NAMALWA (cell line): ENCODE measurements around the gene SRGAP2B.
"Not testable (repeated sequence)": the region's sequence is repeated elsewhere in the genome, so short reads cannot be mapped to it uniquely, and the experiment has no call there.

Experiments
- DNase-seq: peaks from one replicate; pipeline ENCODE4 v3.0.0-alpha.2; 2015; ENCODE audit warnings: low spot score

SRGAP2B gene

DNA sequence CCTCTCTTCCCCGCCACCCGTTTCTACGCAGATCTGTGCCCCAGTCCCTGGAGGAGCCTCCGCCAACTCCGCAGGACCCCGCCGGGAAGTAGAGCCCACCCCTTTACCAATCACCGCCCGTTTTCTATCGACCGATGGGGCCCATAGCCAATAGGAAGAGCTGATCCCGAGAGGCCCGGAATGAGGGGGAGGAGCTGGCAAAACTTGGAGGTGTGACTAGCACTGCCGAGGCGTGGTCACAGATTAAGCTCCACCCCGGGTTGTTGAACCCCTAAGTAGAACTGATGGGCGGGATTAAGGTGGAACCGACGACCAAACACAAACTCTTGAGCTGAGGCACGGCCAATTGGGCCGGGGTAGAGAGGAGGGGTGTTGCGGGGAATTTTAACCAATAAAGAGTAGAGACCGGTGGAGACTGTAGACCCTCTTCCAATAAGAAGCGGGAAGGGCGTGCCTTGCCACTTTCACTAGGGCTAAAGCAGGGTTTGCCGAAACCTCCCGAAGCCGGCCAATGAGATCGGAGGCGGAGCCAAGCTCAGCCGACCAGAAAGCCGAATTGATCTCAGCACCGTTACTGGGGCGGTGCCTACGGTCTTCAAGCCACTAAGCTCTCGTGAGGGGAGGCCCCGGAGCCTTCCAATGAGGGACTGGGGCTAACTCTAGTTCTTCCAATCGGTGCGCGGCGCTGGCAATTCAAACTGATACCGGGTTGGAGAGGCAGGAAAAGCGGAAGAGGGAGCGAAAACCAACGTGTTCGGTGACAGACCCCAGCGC lies at the start of gene SRGAP2B, which contains the start of gene FAM72D:
SRGAP2B (minus strand) TSS at position 45 of the 774 bp plus-strand sequence. CDS start 2,427 bp downstream, outside the sequence.
FAM72D (plus strand) TSS at position 691 of the 774 bp plus-strand sequence. CDS start 874 bp downstream, outside the sequence.
- DNase-seq = not testable (repeated sequence)

DNA sequence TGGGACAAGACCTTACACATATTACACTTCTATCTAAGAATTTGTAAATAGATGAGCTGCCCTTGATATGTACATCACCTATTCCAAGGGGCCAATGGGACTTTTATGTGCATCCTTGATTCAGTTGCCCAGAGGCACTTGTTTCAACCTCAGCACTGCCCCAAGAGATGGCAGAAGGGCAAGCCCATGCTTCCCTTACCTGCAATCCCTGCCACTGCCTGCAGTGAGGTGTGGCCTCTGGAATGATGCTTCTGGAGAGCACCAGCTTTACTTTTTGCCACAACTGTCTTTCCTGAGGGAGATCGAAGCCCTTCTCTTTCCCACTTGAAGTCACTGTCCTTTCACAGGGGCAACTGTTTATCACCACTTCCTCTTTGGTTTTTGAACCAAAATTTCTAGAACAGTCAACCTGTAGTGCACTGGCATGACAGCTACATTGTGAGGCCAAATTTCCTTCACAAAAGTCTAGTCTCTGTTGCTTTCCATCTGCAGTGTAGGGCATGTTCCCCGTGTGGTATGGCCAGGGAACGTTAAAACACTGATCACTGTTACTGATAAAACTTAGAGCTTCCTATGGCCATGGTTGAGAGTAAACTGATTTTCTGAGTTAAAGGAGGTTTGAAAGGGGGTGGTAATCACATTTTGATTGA lies 49.3 kb upstream of the SRGAP2B start:
- DNase-seq = not testable (repeated sequence)

DNA sequence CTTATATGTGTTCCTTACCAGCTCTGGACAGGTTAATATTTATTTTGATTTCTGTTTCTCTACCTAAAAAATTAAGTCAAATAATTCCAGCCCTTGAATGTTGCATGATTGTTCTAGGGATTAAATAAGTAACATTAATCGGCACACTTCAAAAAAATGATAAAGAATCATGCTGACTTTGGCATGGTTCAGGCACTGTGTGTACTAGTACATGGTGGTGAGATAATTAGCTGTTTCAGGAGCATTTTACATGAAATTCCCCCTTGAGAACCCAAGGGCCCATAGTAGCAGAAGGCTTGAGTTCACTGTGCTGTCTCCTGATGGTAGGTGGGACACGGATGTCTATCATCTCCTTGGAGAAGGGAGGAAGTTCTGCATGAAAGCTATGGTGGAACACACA lies 45.4 kb upstream of the SRGAP2B start:
- not testable (repeated sequence) for DNase-seq

DNA sequence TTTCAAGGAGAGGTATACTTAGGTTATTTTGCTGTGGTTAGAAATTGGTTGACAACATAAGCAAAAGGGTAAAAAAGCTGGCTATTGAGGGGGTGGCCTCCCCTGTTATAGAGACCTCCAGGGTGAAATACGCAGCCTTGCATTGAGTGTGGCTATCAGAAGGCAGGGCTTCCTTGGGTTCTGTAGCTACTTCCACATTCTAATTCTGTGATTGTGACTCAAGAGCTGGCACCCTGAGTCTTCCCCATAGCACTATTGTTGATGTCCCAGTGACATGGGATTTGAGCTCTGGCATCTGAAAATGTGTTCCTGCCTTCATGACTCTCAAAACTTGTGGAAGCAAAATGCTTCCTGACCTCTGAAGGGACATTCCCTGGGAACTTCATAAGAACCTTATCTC lies 39.3 kb upstream of the SRGAP2B start:
- not testable (repeated sequence) for DNase-seq

DNA sequence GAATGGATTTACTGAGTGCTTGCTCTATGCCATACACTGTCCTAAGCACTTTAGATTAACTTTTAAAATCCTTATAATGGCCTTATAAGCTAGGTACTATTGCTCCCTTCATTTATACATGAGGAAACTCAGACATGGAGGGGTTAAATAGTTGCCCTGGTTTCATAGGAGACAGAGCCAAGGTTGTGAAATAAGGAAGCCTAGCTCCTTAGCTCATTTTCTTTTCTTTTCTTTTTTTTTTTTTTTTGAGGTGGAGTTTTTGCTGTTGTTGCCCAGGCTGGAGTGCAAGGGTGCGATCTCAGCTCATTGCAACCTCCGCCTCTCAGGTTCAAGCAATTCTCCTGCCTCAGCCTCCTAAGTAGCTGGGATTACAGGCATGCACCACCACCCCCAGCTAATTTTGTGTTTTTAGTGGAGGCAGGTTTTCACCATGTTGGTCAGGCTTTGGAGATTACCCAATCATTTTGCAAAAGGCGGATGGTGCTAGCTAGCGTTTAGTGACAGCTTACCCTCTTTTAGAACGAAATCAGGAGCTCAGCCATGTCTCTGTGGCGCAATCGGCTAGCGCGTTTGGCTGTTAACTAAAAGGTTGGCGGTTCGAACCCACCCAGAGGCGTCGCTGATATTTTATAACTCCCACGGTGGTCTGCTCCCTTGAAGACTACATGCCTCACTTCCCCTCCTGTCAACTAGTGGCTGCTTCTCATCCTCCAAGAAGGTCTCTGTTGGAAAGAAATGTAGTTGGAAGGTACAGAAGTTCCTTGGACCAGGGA lies 33.8 kb upstream of the SRGAP2B start:
- not testable (repeated sequence) for DNase-seq

DNA sequence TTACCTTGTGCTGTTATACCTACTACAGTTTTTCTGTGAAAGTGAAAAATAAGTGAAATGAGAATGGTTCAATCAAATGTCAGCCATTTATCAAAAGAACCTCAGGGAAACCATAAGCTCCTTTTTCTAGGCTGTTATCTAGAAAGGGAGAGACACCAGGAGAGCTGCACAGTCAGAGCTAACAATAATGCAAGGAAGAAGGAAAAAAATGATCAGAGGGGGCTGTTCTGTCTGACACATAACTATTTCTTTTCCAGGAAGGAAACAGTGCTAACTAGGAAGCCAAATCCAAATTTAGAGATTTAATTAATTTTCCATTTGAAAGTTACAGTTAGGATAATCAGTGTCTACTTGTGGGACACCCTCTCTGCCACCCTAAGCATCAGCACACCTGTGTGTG lies 32.0 kb upstream of the SRGAP2B start:
- not testable (repeated sequence) for DNase-seq

DNA sequence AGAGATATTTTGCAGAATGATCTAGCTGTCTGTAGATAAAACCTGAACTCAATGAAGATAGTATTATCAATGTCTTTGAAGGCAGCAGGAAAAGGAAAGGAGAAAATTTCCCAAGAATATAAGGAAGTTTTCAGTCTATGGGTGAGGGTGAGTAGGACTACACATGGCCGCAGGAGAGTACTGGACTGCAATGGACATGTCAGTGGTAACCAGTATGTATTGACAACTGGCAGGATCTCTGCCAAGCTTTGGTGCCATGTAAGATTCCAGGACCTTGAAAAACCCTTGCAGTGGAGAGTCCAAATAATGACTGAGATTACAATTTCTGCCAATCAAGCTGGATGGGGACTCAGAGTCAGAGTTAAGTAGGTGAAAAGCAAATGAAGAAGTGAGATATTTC lies 30.0 kb upstream of the SRGAP2B start:
- not testable (repeated sequence) for DNase-seq

DNA sequence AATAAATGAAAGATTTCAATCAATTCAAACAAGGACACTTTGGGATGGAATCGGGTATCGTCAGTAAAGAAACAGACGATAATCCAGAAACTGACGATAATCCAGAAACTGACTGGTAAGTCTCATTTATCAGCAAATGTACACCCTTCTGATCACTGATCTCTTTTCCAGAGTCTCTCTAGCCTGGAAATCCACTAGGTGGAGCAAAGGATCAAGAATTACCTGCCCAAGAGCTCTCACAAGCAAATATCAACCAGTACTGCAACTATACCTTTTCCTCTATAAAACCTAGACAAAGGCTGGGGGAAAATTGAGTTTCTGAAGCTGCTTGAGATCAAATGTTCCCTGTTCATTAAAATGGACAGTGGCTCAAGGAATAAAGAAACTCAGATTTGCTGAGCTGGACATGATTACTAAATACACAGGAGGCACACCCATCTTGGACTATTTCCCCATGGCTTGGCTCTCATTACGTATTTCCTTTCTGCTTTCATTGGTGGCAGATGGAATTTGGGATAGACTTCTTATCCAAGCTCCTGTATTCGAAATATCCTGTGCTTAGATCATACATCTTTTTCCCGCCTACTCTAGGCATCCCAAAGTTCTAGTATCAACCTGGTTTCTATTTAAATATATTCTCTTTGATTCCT lies 29.0 kb upstream of the SRGAP2B start:
- DNase-seq = not testable (repeated sequence)

DNA sequence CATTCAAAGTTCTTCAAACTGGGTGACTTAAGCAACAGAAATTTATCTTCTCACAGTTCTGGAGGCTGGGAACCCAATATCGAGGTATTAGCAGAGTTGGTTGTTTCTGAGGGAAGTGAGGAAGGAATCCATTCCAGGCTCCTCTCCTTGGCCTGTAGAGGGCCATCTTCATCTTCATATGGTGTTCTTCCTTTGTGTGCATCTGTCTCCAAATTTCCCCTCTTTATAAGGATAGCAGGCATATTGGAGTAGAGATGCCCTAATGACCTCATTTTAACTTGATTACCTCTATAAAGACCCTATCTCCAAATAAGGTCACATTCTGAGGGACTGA lies 27.9 kb upstream of the SRGAP2B start:
- not testable (repeated sequence) for DNase-seq

DNA sequence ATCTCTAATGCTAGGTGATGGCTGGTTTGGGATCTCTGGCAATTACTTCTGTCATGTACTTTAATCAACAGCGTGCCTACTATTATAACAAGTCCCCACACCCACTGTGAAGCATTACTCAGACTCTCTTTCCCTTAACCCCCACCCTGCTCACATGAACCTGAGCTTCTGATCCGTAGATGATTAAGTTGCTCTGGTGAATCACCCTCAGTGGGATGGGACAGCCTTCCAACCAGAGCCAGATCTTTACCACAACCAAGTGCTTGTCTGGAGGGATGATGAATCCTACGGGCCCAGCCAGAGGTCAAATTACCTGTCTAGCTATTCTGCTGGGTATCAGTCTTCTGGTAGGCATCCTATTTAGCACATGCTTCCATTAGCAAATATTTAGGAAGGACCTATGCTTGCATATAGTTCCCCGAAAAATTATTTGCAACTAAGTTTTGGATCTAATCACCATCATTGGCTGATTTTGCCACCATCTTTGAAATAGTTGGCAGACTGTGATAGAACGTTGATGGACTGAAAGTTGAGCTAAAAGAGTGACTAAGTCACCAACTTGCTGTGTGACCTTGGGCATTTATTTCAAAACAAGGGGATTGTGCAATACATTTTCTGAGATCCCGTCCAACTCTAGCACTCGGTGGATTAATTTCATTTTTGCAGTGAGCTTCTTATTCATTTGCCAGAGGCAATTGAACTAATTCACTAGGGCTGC lies 27.4 kb upstream of the SRGAP2B start:
- not testable (repeated sequence) for DNase-seq

DNA sequence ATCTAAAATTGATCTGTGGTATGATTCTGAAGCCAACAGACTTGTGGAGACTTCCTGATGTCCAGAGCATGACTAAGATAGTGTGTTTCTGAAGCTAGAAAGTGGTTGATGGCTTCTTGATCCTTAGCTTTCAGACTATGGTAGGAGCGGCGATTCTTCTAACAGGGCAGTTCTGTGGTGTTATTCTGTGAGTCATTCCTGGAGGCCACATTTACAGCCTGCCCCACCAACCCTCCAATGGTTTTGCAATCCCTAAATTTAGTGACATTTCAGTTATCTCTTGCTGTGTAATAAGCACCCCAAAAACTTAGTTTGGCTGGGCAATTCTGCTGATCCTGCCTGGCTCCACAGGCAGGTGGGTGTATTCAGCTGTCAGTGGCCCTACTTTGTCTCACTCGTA lies 24.7 kb upstream of the SRGAP2B start:
- DNase-seq = not testable (repeated sequence)

DNA sequence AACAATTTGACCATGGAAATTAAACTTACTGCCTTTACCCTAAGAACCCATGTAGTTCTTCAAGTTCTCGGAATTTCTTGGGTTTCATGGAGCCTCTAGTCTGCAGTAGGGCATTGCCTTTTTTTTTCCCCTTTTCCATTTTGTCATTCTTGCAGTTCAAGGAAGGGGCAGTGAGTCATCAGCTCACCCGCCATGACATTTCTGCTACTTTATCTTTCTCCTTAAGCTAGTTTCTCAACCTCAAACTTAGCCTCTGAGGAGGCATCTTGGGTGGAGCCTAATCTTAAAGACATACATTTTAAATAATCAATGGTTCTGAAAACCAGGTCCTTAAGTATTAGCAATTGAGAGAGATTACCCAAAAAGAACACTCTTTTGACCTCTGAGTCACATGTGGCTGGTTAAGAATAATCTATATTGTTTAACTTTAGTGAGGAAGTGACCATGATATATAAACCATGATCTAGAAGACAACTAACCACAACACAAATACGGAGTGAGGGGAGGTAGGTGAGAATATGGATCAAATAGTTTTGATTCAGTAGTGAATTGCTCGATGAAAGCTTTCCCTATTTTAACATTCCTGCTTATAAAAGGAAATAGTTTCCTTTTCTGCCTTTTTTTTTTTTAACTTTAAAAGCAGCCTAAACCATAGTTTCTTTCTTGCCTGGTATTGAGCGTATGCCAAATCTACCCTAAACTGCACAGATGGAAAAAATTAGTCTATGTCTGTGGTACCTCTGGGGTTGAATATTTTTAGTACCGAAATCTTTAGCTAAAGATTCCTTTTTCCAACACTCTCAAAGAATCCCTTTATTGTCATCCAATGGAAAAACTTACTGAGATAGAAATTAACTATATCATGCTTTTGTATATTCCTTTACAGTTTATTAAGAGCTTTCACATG lies 20.7 kb upstream of the SRGAP2B start:
- DNase-seq = not testable (repeated sequence)

DNA sequence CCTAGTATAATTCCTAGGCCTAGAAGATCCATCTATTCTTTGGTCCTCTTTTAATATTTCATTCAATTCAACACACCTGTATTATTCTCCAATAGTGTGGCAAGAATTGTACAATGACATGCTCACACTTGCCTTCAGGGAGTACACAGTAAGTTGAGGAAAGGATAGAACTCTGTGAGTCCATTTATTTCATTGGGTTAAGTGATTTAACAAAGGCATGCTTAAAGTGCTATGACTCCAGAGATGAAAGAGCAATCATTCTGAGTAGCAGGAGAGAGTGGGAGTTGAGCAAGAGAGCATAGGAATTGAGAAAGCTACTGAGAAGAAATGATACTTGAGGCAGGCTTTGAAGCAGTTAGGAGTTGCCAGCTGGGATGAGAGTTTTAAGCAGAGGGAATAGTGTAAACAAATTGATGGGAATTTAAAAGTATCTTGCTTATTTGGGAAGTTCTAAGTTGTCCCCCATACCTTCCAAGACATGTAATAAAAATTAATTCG lies 19.5 kb upstream of the SRGAP2B start:
- not testable (repeated sequence) for DNase-seq

DNA sequence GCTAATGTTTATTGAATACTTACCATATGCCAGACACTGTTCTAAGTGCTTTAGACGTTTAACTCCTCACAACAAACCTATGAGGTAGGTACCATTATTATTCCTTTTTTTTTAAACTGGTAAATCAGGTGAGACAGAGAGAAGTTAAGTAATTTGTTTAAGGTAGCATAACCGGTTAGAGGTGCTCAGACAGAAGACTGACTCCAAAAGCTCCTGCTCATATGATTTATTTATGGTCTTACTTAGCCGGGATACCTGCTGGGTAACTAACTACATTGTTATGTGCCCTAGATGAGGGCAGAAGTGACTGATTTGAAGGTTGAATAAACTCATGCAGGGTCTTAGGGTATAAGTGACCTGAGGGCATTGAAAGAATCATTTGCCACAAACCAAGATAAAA lies 17.6 kb upstream of the SRGAP2B start:
- not testable (repeated sequence) for DNase-seq

DNA sequence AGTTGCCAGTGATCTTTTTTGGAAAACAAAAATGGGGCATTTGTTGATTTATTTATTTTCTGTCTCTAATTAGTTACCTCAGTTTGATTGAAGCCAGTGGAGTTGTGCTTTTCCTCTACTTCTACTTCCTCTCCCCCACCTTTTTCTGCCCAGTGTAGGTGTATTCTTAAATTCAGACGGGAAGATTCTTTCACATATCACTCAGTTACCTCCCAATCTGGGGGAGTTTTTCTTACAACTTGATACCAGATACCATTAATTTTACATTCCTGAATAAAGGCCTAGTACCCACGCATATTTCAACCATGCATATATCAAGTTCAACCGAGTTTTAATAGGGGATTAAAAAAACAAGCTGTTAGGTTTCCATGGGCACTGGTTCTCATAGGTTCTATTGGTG lies 16.5 kb upstream of the SRGAP2B start:
- DNase-seq = not testable (repeated sequence)

DNA sequence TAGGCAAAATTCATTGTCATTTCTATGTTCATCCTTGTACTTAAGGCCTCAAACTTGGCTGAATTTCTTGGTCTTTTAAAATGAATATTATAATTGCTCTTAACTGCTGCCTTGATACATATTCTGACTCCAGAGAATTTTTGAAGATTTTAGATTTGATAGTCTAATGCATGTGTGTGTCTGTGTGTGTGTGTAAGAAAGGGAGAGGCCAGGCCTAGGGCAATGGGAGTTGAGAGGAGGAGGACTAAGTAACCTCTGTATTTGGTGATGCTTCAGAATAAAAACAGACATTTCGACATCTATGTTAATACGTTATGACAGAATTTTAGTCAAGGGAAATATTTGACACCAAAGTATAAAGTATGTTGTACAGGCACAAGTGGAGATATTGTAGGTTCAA lies 8.2 kb upstream of the SRGAP2B start:
- not testable (repeated sequence) for DNase-seq

DNA sequence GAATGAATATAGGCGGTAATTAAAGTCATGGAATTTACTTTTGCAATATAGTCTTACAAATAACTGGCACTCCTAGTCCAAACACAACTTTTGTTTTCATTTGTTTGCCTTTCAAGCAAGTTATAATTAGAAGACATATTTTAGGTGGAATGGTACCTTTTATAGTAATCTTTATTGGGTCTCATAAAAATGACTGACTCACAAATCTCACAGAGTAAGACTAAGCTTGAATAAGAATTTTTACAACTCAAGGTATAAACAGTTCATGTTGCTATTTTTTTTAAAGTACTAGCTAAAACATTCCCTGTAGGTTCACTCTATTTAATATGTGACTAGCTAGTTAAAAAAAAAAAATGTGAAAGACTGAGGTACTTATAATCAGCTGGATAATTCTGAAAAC lies 6.6 kb upstream of the SRGAP2B start:
- DNase-seq = not testable (repeated sequence)

DNA sequence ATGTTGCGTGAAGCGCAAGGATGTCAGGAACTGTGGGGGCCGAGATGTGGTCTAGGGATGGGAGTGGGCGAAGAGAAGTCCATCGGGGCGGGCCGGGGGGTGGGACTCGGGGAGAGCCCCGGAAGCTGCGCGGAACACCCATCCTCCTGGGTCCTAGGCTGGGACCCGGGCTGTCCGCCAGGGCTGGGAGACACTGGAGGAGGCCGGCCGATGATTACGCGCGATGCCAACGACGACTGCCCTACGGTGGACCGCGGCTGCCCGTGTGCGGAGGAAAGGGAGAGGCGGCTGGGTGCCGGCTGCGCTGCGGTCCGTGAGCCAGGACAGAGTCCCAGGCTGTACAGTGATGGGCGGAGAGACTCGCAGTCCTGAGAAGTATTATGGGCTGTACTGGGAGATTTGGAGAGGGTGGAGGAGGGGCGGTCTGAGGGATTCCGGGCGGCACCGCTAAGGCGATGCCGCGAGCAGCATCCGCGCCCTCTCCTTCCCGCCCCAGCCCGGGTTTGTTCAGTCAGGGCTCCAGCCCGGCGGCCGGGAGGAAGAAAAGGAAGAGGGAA lies 395 bp downstream of the SRGAP2B start:
- DNase-seq = not testable (repeated sequence)

DNA sequence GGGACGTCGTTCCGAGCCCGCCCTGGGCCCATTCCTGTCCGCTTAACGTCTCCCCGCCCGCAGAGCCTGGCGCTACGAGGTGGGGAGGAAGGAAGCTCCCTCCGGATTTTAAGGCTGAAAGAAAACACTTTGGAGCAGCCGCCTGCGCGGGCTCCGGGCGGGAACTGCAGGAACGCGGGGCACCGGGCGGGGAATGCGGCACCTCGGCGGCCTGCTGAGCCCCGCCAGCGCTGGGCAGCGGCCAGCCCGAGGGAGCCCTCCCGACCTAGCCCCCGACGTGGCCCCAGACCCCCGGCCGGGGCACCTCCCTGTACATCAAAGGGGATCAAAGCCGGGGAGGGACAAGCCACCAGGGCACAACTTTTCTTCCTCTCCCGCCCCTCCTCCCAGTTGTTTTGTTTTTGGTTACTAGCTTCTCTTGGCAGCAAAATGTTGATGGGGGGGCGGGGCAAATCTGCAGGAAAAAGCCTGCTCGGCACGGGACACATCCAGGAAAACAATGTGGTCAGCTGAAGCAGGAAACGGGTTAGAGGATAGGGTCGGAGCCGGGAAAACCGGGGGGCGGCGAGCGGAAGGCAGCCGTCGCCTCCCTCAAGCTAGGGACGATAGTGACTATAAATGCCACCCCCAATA lies 1.5 kb downstream of the SRGAP2B start:
- not testable (repeated sequence) for DNase-seq
